HCT116 (cell line): ENCODE results near the gene SNORC. TPM values are rescaled to one million over a fixed set of nuclear protein-coding genes. Genes with fewer than 3 reads are reported as not detected.
A peak's percentile ranks its signal among the peaks of the same experiment; 100 is the strongest.

Experiments
- ATAC-seq: fragments of 200-7000 bp; cut with Tn5 transposase; 2 replicates; pipeline ENCODE4 v1.9.1; 2020; ENCODE audit warnings: mild to moderate bottlenecking, moderate library complexity
- BruUV-seq: library from RNA; stranded (reverse); fragments of 400-500 nt; replicated peaks from 2 replicates; lab custom pipeline; 2021; lab: Mats Ljungman, UMichigan
- CTCF ChIA-PET: fragments of 300-600 bp; sonication (Branson Sonifier 250); formaldehyde crosslinking; loops from one replicate; lab custom pipeline; 2021; ENCODE audit warnings: antibody characterized with exemption; lab: Charles Lee
- POLR2A ChIA-PET: fragments of 300-600, 350-600 bp; sonication (Branson Sonifier 250); formaldehyde crosslinking; loops from one replicate; lab custom pipeline; 2021; ENCODE audit warnings: antibody characterized with exemption; lab: Charles Lee
- RAD21 ChIA-PET, 2 experiments: fragments of 300-600 bp; sonication (Branson Sonifier 250); formaldehyde crosslinking; loops; one replicate each; lab custom pipeline; 2023; ENCODE audit warnings: low total read pairs in 2 of 2; ENCODE audit not compliant: uncharacterized antibody in 2 of 2, unreplicated experiment in 2 of 2, low non-redundant PET in 1 of 2; lab: Charles Lee
- DNase-seq: peaks from one replicate; pipeline ENCODE4 v3.0.0-alpha.2; 2010; ENCODE audit warnings: low read depth, low spot score
- H2AFZ ChIP-seq: fragments of 200-600 bp; shearing (Covaris generic), sonication (generic); 2 replicates; pipeline ENCODE4 v1.6.1; 2017; ENCODE audit warnings: low read depth, mixed run types, mixed read lengths, antibody characterized with exemption, low read length; ENCODE audit not compliant: poor library complexity, severe bottlenecking
- H3K27ac ChIP-seq: 2 replicates; pipeline ENCODE4 v1.5.1; 2012; ENCODE audit warnings: low read depth, low read length
- H3K27me3 ChIP-seq: fragments of 200-600 bp; sonication (generic); 2 replicates; pipeline ENCODE4 v1.6.1; 2016; ENCODE audit warnings: mixed run types, low read length, mixed read lengths; ENCODE audit not compliant: insufficient read depth
- H3K36me3 ChIP-seq, 2 experiments: fragments of 200-500 bp in 1 of 2; fragments of 200-600 bp in 1 of 2; sonication (Bioruptor generic) in 1 of 2; sonication (generic) in 1 of 2; 2 replicates each; pipeline versions ENCODE4 v1.5.1 to v1.6.1; 2014 to 2016; ENCODE audit warnings: low read length in 2 of 2, inconsistent platforms in 1 of 2, mixed read lengths in 1 of 2, mixed run types in 1 of 2; ENCODE audit not compliant: insufficient read depth in 2 of 2, control insufficient read depth in 1 of 2
- H3K4me1 ChIP-seq, 2 experiments: fragments of 200-600 bp in 1 of 2; sonication (generic) in 1 of 2; 2 replicates each; pipeline versions ENCODE4 v1.5.1 to v1.6.1; 2012 to 2017; ENCODE audit warnings: low read length in 2 of 2, inconsistent platforms in 1 of 2, mild to moderate bottlenecking in 1 of 2, mixed read lengths in 1 of 2, mixed run types in 1 of 2, moderate library complexity in 1 of 2; ENCODE audit not compliant: insufficient read depth in 2 of 2, control insufficient read depth in 1 of 2
- H3K4me2 ChIP-seq: fragments of 200-600 bp; sonication (generic); 2 replicates; pipeline ENCODE4 v1.6.1; 2017; ENCODE audit warnings: mixed run types, low read length, mixed read lengths
- H3K4me3 ChIP-seq, 2 experiments: fragments of 200-600 bp in 1 of 2; sonication (generic) in 1 of 2; replicated peaks in 1 of 2; 2 replicates each; pipeline ENCODE4 v1.5.1; 2011 to 2016; ENCODE audit warnings: low read length in 2 of 2, control low read depth in 1 of 2, low read depth in 1 of 2, mild to moderate bottlenecking in 1 of 2, mixed read lengths in 1 of 2, mixed run types in 1 of 2
- H3K79me2 ChIP-seq: fragments of 200-600 bp; sonication (generic); 2 replicates; pipeline ENCODE4 v1.6.1; 2017; ENCODE audit warnings: mild to moderate bottlenecking, mixed run types, low read length, moderate library complexity, mixed read lengths; ENCODE audit not compliant: insufficient read depth
- H3K9ac ChIP-seq: fragments of 200-600 bp; sonication (generic); 2 replicates; pipeline ENCODE4 v1.6.1; 2016; ENCODE audit warnings: low read length, mixed read lengths
- H3K9me2 ChIP-seq: fragments of 200-600 bp; sonication (generic), shearing (Covaris generic); 2 replicates; pipeline ENCODE4 v1.6.1; 2017; ENCODE audit warnings: mixed run types, mild to moderate bottlenecking, moderate library complexity; ENCODE audit not compliant: insufficient read depth
- H3K9me3 ChIP-seq, 2 experiments: fragments of 200-500 bp in 1 of 2; fragments of 200-600 bp in 1 of 2; sonication (Bioruptor generic) in 1 of 2; sonication (generic) in 1 of 2; 2 replicates each; pipeline ENCODE4 v1.6.1; 2014 to 2017; ENCODE audit warnings: low read length in 2 of 2, mixed read lengths in 2 of 2, inconsistent platforms in 1 of 2, low read depth in 1 of 2, mild to moderate bottlenecking in 1 of 2, mixed run types in 1 of 2, moderate library complexity in 1 of 2; ENCODE audit not compliant: control insufficient read depth in 1 of 2, insufficient read depth in 1 of 2
- H4K20me1 ChIP-seq: fragments of 200-600 bp; sonication (generic), shearing (Covaris generic); 2 replicates; pipeline ENCODE4 v1.6.1; 2017; ENCODE audit warnings: mixed run types, mild to moderate bottlenecking, moderate library complexity; ENCODE audit not compliant: insufficient read depth
- CEBPB ChIP-seq: IDR thresholded peaks from 2 replicates; pipeline ENCODE4 v1.6.1; 2012; ENCODE audit warnings: low read depth
- EGR1 ChIP-seq: IDR thresholded peaks from 2 replicates; pipeline ENCODE4 v1.6.1; 2012; ENCODE audit warnings: low read depth
- ELF1 ChIP-seq: IDR thresholded peaks from 2 replicates; pipeline ENCODE4 v1.6.1; 2012; ENCODE audit warnings: low read depth, borderline replicate concordance
- EZH2 ChIP-seq: fragments of 200-600 bp; sonication (generic); IDR thresholded peaks from 2 replicates; pipeline ENCODE4 v1.6.1; 2017; ENCODE audit warnings: antibody characterized with exemption, mixed run types
- EZH2phosphoT487 ChIP-seq: fragments of 200-600 bp; IDR thresholded peaks from 2 replicates; pipeline ENCODE4 v1.6.1; 2018; ENCODE audit warnings: antibody characterized with exemption, borderline replicate concordance
- JUND ChIP-seq: IDR thresholded peaks from 2 replicates; pipeline ENCODE4 v1.6.1; 2012
- POLR2A ChIP-seq: IDR thresholded peaks from 2 replicates; pipeline ENCODE4 v1.7.0; 2011; ENCODE audit warnings: borderline replicate concordance; ENCODE audit not compliant: insufficient read depth, insufficient read length; ENCODE audit errors: extremely low read depth
- POLR2AphosphoS5 ChIP-seq: IDR thresholded peaks from 2 replicates; pipeline ENCODE4 v1.6.1; 2011; ENCODE audit warnings: mild to moderate bottlenecking, low read depth, low read length, moderate library complexity
- SIN3A ChIP-seq: IDR thresholded peaks from 2 replicates; pipeline ENCODE4 v1.6.1; 2012; ENCODE audit warnings: low read depth
- SP1 ChIP-seq: IDR thresholded peaks from 2 replicates; pipeline ENCODE4 v1.6.1; 2012; ENCODE audit warnings: low read depth
- SRF ChIP-seq: IDR thresholded peaks from 2 replicates; pipeline ENCODE4 v1.6.1; 2012; ENCODE audit warnings: low read depth
- TCF7L2 ChIP-seq: IDR thresholded peaks from 2 replicates; pipeline ENCODE4 v1.7.0; 2011; ENCODE audit warnings: borderline replicate concordance, inconsistent platforms; ENCODE audit not compliant: insufficient read depth, insufficient read length; ENCODE audit errors: extremely low read depth
- YY1 ChIP-seq: IDR thresholded peaks from 2 replicates; pipeline ENCODE4 v1.6.1; 2011; ENCODE audit warnings: low read length, low read depth, moderate library complexity, mild to moderate bottlenecking; ENCODE audit not compliant: insufficient replicate concordance; ENCODE audit errors: extremely low read depth
- ZFX ChIP-seq: fragments of 450-650 bp; IDR thresholded peaks from 2 replicates; pipeline ENCODE4 v1.6.1; 2017
- ZNF274 ChIP-seq: fragments of 200-500 bp; sonication (Bioruptor generic); IDR thresholded peaks from 2 replicates; pipeline ENCODE4 v1.6.1; 2014; ENCODE audit warnings: mild to moderate bottlenecking, low read depth, low read length, inconsistent platforms
- intact Hi-C: fragments of 100-400 bp; cut with micrococcal nuclease; formaldehyde crosslinking; loops from 2 replicates; pipeline ENCODE4 v1.10.0; 2022
- total RNA-seq: library from RNA; stranded (reverse); gene quantifications from one replicate; pipeline ENCODE4 v1.2.1, GENCODE V29; 2021; ENCODE audit not compliant: unreplicated experiment
- TF ChIP-seq, protein P1 (sequence below): IDR thresholded peaks from 2 replicates; pipeline ENCODE4 v1.6.1; 2011; ENCODE audit warnings: mild to moderate bottlenecking, low read length, moderate library complexity; ENCODE audit not compliant: insufficient replicate concordance; ENCODE audit errors: extremely low read depth
- TF ChIP-seq, protein P2 (sequence below), 3 experiments: fragments of 200-600 bp in 1 of 3; sonication (generic) in 1 of 3; IDR thresholded peaks in 2 of 3; conservative IDR thresholded peaks in 1 of 3; 2 replicates each; pipeline ENCODE4 v1.5.1; 2012 to 2017; ENCODE audit warnings: low read depth in 2 of 3, low read length in 2 of 3, antibody characterized with exemption in 1 of 3, borderline replicate concordance in 1 of 3, control low read depth in 1 of 3, mild to moderate bottlenecking in 1 of 3, mixed read lengths in 1 of 3, mixed run types in 1 of 3, moderate library complexity in 1 of 3; ENCODE audit not compliant: insufficient read depth in 1 of 3
- TF ChIP-seq, protein P3 (sequence below): IDR thresholded peaks from 2 replicates; pipeline ENCODE4 v1.6.1; 2012; ENCODE audit warnings: low read depth
- TF ChIP-seq, protein P4 (sequence below): IDR thresholded peaks from 2 replicates; pipeline ENCODE4 v1.6.1; 2012

The SNORC gene
- total RNA-seq, 1 experiment from 2014 or later = 14.0 TPM

DNA sequence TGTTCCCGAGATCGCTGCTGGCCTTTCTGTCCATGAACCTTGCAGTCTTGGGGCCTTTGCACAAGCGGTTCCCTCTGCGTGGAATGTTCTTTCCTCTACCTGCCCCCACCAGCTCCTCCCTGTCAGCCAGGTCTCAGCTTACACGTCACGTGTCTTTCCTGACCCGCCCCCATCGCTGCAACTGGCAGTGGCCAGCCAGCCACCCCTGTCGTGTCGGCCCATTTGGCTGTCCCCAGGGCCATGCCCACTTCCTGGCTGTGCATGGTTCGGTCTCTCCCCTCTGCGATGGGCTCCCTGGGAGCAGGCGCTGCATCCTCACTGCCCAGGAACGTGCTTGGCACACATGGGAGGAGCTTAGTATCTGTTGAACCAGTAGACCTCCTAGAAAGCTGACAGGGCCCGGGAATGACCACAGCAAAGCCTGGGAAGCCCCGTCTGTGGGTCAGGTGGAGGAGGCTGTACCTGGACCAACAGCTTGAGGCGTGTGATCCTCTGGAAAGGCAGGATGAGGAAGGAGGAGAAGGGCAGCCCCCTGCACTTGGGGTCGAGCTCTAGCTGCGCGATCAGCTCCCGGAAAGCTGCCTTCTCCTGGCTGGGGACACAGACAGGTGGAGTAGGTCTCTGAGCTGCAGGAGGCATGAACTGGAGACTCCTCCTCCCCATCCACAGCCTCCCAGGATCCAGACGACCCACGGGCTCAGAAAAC lies 21.0 kb downstream of the SNORC start:
- H3K9me2 ChIP-seq = no peaks in the 10 kb centered on the region
- no peaks in the 10 kb centered on the region for H4K20me1 ChIP-seq
- peak; percentile 77 for DNase-seq
- peak overlapping the region; percentile 97 for H3K4me2 ChIP-seq
- H3K27ac ChIP-seq = peak overlapping the region; percentile 43; the same call in 1 of the 2 replicates
- peak overlapping the region; percentile 58 for H3K9ac ChIP-seq
- BruUV-seq = TSS peak; percentile 56
- no peaks in the 10 kb centered on the region for H3K9me3 ChIP-seq
- H2AFZ ChIP-seq = peak overlapping the region; percentile 39
- peaks cover 15 to 39% of the 10 kb centered on the region in 2 experiments for H3K4me1 ChIP-seq
- CTCF ChIA-PET = interaction anchor here (1.5 kb wide), 1 partner anchor 137 kb away, joined by 6 read pairs; no protein-coding TSS in a partner anchor
- intact Hi-C loops = loop anchor here (5.0 kb wide), 1 partner anchor 96 kb away; no protein-coding TSS in a partner anchor
- ATAC-seq = peak; percentile 89
- no peaks in the 10 kb centered on the region for H3K36me3 ChIP-seq
- RAD21 ChIA-PET = interaction anchor here in 1 of 2 experiments (1.0 kb wide), 1 partner anchor 138 kb away, joined by 5 read pairs; no protein-coding TSS in a partner anchor
- H3K79me2 ChIP-seq = no peaks in the 10 kb centered on the region
- H3K4me3 ChIP-seq = peak overlapping the region; percentile 64
- no peaks in the 10 kb centered on the region for H3K27me3 ChIP-seq
- POLR2A ChIA-PET = interaction anchor here (1.2 to 1.5 kb wide), 4 partner anchors 8 to 12 kb away, joined by 4 to 10 read pairs (median 6); no protein-coding TSS in a partner anchor
- TF ChIP-seq JUND = no peak
- TF ChIP-seq POLR2A = no peak
- peak; percentile 2 for TF ChIP-seq YY1
- TF ChIP-seq TCF7L2 = peak; percentile 61
- TF ChIP-seq, protein P1, sequence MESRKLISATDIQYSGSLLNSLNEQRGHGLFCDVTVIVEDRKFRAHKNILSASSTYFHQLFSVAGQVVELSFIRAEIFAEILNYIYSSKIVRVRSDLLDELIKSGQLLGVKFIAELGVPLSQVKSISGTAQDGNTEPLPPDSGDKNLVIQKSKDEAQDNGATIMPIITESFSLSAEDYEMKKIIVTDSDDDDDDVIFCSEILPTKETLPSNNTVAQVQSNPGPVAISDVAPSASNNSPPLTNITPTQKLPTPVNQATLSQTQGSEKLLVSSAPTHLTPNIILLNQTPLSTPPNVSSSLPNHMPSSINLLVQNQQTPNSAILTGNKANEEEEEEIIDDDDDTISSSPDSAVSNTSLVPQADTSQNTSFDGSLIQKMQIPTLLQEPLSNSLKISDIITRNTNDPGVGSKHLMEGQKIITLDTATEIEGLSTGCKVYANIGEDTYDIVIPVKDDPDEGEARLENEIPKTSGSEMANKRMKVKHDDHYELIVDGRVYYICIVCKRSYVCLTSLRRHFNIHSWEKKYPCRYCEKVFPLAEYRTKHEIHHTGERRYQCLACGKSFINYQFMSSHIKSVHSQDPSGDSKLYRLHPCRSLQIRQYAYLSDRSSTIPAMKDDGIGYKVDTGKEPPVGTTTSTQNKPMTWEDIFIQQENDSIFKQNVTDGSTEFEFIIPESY = no peak
- TF ChIP-seq POLR2AphosphoS5 = peak; percentile 82
- TF ChIP-seq CEBPB = no peak
- TF ChIP-seq ZNF274 = no peak
- TF ChIP-seq SIN3A = no peak
- TF ChIP-seq EZH2 = no peak
- TF ChIP-seq, protein P2, sequence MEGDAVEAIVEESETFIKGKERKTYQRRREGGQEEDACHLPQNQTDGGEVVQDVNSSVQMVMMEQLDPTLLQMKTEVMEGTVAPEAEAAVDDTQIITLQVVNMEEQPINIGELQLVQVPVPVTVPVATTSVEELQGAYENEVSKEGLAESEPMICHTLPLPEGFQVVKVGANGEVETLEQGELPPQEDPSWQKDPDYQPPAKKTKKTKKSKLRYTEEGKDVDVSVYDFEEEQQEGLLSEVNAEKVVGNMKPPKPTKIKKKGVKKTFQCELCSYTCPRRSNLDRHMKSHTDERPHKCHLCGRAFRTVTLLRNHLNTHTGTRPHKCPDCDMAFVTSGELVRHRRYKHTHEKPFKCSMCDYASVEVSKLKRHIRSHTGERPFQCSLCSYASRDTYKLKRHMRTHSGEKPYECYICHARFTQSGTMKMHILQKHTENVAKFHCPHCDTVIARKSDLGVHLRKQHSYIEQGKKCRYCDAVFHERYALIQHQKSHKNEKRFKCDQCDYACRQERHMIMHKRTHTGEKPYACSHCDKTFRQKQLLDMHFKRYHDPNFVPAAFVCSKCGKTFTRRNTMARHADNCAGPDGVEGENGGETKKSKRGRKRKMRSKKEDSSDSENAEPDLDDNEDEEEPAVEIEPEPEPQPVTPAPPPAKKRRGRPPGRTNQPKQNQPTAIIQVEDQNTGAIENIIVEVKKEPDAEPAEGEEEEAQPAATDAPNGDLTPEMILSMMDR (IDR thresholded peaks at IDR 0.05 in 2 of 3, conservative IDR thresholded peaks at IDR 0.05 in 1 of 3; ENCODE audit: borderline replicate concordance in 1 of 3, insufficient read depth in 1 of 3, low read depth in 2 of 3, low read length in 2 of 3) = no peak
- no peak for TF ChIP-seq EGR1
- TF ChIP-seq EZH2phosphoT487 = no peak
- TF ChIP-seq ELF1 = no peak
- peak; percentile 76 for TF ChIP-seq SP1
- TF ChIP-seq SRF = no peak
- TF ChIP-seq, protein P3, sequence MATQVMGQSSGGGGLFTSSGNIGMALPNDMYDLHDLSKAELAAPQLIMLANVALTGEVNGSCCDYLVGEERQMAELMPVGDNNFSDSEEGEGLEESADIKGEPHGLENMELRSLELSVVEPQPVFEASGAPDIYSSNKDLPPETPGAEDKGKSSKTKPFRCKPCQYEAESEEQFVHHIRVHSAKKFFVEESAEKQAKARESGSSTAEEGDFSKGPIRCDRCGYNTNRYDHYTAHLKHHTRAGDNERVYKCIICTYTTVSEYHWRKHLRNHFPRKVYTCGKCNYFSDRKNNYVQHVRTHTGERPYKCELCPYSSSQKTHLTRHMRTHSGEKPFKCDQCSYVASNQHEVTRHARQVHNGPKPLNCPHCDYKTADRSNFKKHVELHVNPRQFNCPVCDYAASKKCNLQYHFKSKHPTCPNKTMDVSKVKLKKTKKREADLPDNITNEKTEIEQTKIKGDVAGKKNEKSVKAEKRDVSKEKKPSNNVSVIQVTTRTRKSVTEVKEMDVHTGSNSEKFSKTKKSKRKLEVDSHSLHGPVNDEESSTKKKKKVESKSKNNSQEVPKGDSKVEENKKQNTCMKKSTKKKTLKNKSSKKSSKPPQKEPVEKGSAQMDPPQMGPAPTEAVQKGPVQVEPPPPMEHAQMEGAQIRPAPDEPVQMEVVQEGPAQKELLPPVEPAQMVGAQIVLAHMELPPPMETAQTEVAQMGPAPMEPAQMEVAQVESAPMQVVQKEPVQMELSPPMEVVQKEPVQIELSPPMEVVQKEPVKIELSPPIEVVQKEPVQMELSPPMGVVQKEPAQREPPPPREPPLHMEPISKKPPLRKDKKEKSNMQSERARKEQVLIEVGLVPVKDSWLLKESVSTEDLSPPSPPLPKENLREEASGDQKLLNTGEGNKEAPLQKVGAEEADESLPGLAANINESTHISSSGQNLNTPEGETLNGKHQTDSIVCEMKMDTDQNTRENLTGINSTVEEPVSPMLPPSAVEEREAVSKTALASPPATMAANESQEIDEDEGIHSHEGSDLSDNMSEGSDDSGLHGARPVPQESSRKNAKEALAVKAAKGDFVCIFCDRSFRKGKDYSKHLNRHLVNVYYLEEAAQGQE = no peak
- TF ChIP-seq, protein P4, sequence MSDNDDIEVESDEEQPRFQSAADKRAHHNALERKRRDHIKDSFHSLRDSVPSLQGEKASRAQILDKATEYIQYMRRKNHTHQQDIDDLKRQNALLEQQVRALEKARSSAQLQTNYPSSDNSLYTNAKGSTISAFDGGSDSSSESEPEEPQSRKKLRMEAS = peak; percentile 88
- TF ChIP-seq ZFX = no peak
